Measurements from ENCODE around the gene FUT3. TPM values are rescaled to one million over a fixed set of nuclear protein-coding genes. Genes with fewer than 3 reads are reported as not detected.

Gene FUT3
- total and polyA plus RNA-seq, 2 of the 8 experiments (the other 6 are each of a cell fraction or from before 2014, with no cell fraction given) = 0.15 to 0.63 TPM

DNA sequence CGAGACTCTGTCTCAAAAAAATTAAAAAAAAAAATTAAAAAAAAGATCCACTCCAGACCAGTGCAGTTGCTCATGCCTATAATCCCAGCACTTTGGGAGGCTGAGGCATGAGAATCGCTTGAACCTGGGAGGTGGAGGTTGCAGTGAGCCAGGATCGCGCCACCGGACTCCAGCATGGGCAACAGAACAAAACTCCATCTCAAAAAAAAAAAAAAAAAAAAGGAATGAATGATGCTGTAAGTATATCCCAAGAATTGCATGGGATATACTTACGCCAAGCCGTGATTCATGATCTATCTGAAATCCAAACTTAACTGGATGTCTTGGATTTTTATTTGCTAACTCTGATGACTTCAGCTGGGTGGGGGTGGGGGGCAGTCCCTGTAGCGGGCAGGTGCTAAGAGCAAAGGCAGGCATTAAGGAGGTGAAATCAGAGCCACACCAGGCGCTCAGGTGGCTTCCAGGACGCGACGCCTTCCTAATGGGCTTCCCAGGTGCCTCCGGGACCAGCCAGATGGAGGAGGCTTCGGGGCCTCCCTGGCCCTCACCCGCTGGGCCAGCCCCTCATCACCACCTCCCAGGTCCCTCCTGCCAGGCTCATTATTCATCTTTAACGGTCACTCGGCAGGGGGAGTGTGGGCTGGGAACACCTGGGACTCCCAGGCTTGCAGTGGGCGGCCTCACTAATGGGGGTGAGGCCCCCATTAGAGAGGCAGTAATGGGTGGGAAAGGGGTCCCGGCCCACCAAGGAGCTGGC lies 30.5 kb upstream of the FUT3 start:
- ChIA-PET POLR2A (ENCODE audit: partially characterized antibody) (interaction anchor here (1.0 to 2.5 kb wide), 4 partner anchors 9 to 53 kb away, joined by 3 to 8 read pairs (median 5); no protein-coding TSS in a partner anchor), CTCF (ENCODE audit: partially characterized antibody) (interaction anchor here (0.7 to 1.6 kb wide), 5 partner anchors 10 to 78 kb away, joined by 3 to 9 read pairs (median 4); no protein-coding TSS in a partner anchor)
- no peak overlapping the region for H3K4me3 ChIP-seq (ENCODE audit: extremely low read depth in 1 of 4, insufficient read depth in 2 of 4, low read depth in 3 of 4, low read length in 4 of 4)
- H3K56ac ChIP-seq (replicated peaks; ENCODE audit: insufficient read length, low read depth, low read length) = no peak overlapping the region
- H3K9ac ChIP-seq (replicated peaks in 1 of 4; ENCODE audit: extremely low read depth in 1 of 4, low read depth in 3 of 4, low read length in 3 of 4) = no peak overlapping the region
- H4K5ac ChIP-seq (ENCODE audit: insufficient read length, low read depth, low read length) = no peak overlapping the region
- FAIRE-seq = no peak
- no peaks in the 10 kb centered on the region for H3K79me2 ChIP-seq (ENCODE audit: control insufficient read depth in 1 of 2, insufficient read depth in 2 of 2, low read length in 2 of 2)
- H2BK15ac ChIP-seq (ENCODE audit: low read length) = no peak overlapping the region
- no peaks in the 10 kb centered on the region for H3K36me3 ChIP-seq (ENCODE audit: control insufficient read depth in 2 of 4, insufficient read depth in 4 of 4, low read length in 3 of 4)
- no peak overlapping the region for H3K4me2 ChIP-seq (ENCODE audit: insufficient read depth in 1 of 2, low read depth in 2 of 2, low read length in 2 of 2)
- peaks cover 0 to 17% (median 6%) of the 10 kb centered on the region in 4 experiments; a peak in 6 of 7 replicates for H3K4me1 ChIP-seq (replicated peaks in 1 of 4; ENCODE audit: control insufficient read depth in 3 of 4, insufficient read depth in 4 of 4, low read length in 3 of 4)
- H4K20me1 ChIP-seq (replicated peaks in 1 of 2; ENCODE audit: control insufficient read depth in 1 of 2, insufficient read depth in 2 of 2, low read length in 2 of 2) = no peaks in the 10 kb centered on the region
- no peaks in the 10 kb centered on the region for H3K9me3 ChIP-seq (ENCODE audit: insufficient read depth in 2 of 2, low read depth in 1 of 2, low read length in 1 of 2)
- peaks cover 0 to 2% (median under 1%) of the 10 kb centered on the region in 4 experiments; a peak in 1 of 7 replicates for H3K27me3 ChIP-seq (replicated peaks in 1 of 4; ENCODE audit: control insufficient read depth in 3 of 4, extremely low read depth in 1 of 4, insufficient read depth in 3 of 4, low read length in 3 of 4)
- no peak overlapping the region for H2BK20ac ChIP-seq (ENCODE audit: low read length)
- H3K23ac ChIP-seq (ENCODE audit: insufficient read length) = no peak overlapping the region
- no peak overlapping the region for H3K14ac ChIP-seq (ENCODE audit: insufficient read length)
- no peak overlapping the region; the same call in 1 of the 2 replicates for H3K18ac ChIP-seq (ENCODE audit: extremely low read depth, low read length)
- H2BK120ac ChIP-seq (replicated peaks; ENCODE audit: low read depth, low read length) = no peak overlapping the region
- H2BK5ac ChIP-seq (ENCODE audit: low read depth, low read length) = no peak overlapping the region
- H3K23me2 ChIP-seq (ENCODE audit: low read depth, low read length) = no peaks in the 10 kb centered on the region
- no peak for DNase-seq (ENCODE audit: low read depth in 1 of 2, low spot score in 2 of 2)
- no peak overlapping the region for H4K8ac ChIP-seq (ENCODE audit: extremely low read depth, insufficient read depth, low read length)
- H3K27ac ChIP-seq (ENCODE audit: low read depth, low read length) = no peak overlapping the region
- no peaks in the 10 kb centered on the region for H3K79me1 ChIP-seq (ENCODE audit: low read depth, low read length)
- no peak overlapping the region for H3K4ac ChIP-seq (replicated peaks; ENCODE audit: insufficient read length, low read depth, low read length)
- H2BK12ac ChIP-seq (ENCODE audit: low read depth, low read length) = no peak overlapping the region
- no peak overlapping the region for H2AFZ ChIP-seq (ENCODE audit: low read length)
- H2AK5ac ChIP-seq (ENCODE audit: low read depth, low read length) = no peak overlapping the region
- 85% methylated on average over 18 of the region's 19 CpGs; no CpG with 5 or more reads in 1 of the 2 experiments for WGBS, 2 experiments (ENCODE audit: extremely low coverage in 1 of 2, insufficient coverage in 1 of 2, insufficient read length in 1 of 2, insufficient replicate concordance in 2 of 2, low coverage in 1 of 2, low lambda C conversion rate in 2 of 2, missing lambda C conversion rate in 1 of 2)
- no peak overlapping the region for H4K91ac ChIP-seq (replicated peaks; ENCODE audit: insufficient read length, low read length)
- TF ChIP-seq EZH2 (IDR thresholded peaks at IDR 0.05; ENCODE audit: low read depth, low read length, severe bottlenecking) (no peak), KDM1A (IDR thresholded peaks at IDR 0.05; ENCODE audit: borderline replicate concordance, low read length) (no peak), SP4 (IDR thresholded peaks at IDR 0.05; ENCODE audit: low read length) (no peak), CBX5 (IDR thresholded peaks at IDR 0.05; ENCODE audit: low read depth, low read length) (no peak), TBP (IDR thresholded peaks at IDR 0.05; ENCODE audit: low read depth, low read length) (no peak)

Measured in H1 (cell line).